Lower leg skin (tissue), 4 donors: ENCODE results near the gene PMEPA1. TPM values are rescaled to one million over a fixed set of nuclear protein-coding genes. Genes with fewer than 3 reads are reported as not detected.

Experiments
- DNase-seq, 2 donors: peaks; one replicate each; pipeline ENCODE4 v3.0.0-alpha.2; 2019; ENCODE audit warnings: low spot score in 2 of 2
- H3K4me3 ChIP-seq: fragments of 200-600 bp; sonication (generic); 2 replicates; pipeline ENCODE4 v1.5.1; 2017; ENCODE audit warnings: mild to moderate bottlenecking, low read depth; ENCODE audit not compliant: poor library complexity, severe bottlenecking
- POLR2A ChIP-seq, 2 donors: fragments of 450-650 bp; IDR thresholded peaks; one replicate each; pipeline ENCODE4 v1.6.1; 2016 to 2017; ENCODE audit warnings: antibody characterized with exemption in 2 of 2, mild to moderate bottlenecking in 1 of 2, moderate library complexity in 1 of 2
- WGBS, 2 donors: methylation state at CpG; one replicate each; pipeline ENCODE4 v1.1.5; 2018; 5-methylcytosine and 5-hydroxymethylcytosine counted together
- intact Hi-C: fragments of 100-400 bp; cut with DNase I; formaldehyde crosslinking; loops from one replicate; pipeline ENCODE4 v1.15.0; 2023; ENCODE audit warnings: low total_unique reads
- total RNA-seq, 4 donors: library from RNA; depleted of rRNA; stranded (reverse); fragments of >200 nt; gene quantifications; one replicate each; pipeline ENCODE4 v1.1.0, GENCODE V29; 2016
- TF ChIP-seq, protein P1 (sequence below), 3 donors: fragments of 450-650 bp; IDR thresholded peaks; one replicate each; pipeline ENCODE4 v1.5.1; 2016; ENCODE audit warnings: antibody characterized with exemption in 3 of 3, mild to moderate bottlenecking in 3 of 3, moderate library complexity in 2 of 3

The PMEPA1 gene, protein sequence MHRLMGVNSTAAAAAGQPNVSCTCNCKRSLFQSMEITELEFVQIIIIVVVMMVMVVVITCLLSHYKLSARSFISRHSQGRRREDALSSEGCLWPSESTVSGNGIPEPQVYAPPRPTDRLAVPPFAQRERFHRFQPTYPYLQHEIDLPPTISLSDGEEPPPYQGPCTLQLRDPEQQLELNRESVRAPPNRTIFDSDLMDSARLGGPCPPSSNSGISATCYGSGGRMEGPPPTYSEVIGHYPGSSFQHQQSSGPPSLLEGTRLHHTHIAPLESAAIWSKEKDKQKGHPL
- total RNA-seq, result 10 to 100 TPM in 3 of 4 donors, 1 to 10 TPM in 1; 4.3 to 22.1 (median 11.8) TPM

DNA sequence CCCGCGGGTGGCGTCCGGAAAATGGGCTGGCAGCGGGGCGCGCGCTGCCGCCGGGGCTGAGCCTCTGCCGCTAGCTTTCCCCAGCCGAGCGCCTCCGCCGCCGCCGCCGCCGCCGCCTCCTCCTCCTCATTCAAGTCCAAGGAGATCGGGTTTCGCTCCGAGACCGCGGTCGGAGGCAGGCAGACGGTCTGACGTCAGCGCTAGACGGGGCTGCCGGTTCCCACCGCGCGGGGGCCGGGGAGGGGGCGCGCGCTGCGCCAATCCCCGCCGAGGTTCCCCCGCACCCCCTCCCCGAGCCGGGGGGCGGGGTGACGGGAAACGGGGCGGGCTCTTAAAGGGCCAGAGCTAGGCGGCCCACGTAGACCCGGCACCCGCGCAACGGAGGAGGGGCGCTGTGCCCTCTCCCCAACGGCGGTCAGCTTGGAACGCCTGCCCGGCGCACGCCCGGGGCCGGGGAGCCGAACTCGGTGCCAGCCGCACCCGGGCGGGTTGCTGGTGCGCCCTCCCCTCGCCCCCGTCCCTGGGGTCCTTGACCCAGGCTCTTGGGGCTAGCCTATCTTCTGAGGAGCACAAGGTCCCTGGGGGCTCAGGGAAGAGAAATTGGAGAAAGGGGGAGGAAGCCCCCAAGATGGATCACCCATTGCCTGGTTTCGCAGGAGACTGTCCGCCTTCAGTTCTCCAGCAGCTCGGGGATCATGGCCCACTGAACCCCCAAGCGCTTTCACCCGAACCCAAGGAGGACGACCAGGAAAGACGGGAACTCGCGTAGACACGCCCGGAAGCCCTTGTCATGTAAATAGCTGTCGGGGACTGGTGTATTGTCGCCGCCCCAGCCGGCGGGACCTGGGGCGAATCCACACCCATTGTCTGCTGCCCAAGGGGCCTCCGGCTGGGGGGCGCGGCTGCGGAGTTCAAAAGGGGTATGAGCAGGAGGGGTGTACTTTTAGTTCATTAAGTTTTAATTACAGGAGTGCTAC is at the start of gene PMEPA1:
Gene PMEPA1, minus strand, starts transcription at position 193 of the 977 bp plus-strand sequence. CDS start 433 bp downstream, outside the sequence.
- DNase-seq, result peak; percentile 90 to 98
- 0 to 1% methylated on average over 38 to 60 of the region's 92 CpGs for WGBS, 2 donors
- intact Hi-C loops, result no loop called here

GRCh38 chr20:57757767-57758166 is 48.0 kb upstream of the PMEPA1 start:
- H3K4me3 ChIP-seq, result no peak overlapping the region
- 26 to 41% methylated on average over 1 of the region's 1 CpG for WGBS, 2 donors
- TF ChIP-seq POLR2A (IDR thresholded peaks at IDR 0.05), result no peak
- intact Hi-C loops, result no loop called here
- DNase-seq, result peak in 1 of 2 donors; percentile 1

More for the DNA sequence above, at the start of gene PMEPA1:
- H3K4me3 ChIP-seq, result peak within 1 kb of the TSS; percentile 31
- TF ChIP-seq, protein P1, sequence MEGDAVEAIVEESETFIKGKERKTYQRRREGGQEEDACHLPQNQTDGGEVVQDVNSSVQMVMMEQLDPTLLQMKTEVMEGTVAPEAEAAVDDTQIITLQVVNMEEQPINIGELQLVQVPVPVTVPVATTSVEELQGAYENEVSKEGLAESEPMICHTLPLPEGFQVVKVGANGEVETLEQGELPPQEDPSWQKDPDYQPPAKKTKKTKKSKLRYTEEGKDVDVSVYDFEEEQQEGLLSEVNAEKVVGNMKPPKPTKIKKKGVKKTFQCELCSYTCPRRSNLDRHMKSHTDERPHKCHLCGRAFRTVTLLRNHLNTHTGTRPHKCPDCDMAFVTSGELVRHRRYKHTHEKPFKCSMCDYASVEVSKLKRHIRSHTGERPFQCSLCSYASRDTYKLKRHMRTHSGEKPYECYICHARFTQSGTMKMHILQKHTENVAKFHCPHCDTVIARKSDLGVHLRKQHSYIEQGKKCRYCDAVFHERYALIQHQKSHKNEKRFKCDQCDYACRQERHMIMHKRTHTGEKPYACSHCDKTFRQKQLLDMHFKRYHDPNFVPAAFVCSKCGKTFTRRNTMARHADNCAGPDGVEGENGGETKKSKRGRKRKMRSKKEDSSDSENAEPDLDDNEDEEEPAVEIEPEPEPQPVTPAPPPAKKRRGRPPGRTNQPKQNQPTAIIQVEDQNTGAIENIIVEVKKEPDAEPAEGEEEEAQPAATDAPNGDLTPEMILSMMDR (IDR thresholded peaks at IDR 0.05), result no peak
- TF ChIP-seq POLR2A (IDR thresholded peaks at IDR 0.05), result no peak

DNA sequence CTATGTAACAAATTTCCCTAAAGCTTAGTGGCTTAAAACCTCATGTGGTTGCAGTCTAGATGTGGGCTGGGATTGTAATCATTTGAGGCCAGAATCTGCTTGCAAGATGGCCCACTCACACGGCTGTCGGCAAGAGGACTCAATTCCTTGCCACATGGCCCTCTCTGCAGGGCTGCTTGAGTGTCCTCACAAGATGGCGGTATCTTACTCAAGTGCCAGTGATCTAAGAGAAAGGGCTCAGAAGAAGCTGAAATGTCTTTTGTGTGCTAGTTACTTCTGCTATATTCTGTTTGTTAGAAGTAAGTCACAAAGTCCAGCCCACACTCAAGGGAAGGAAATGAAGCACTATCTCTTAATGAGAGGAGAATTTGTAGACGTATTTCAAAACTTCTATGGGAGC is 47.1 kb upstream of the PMEPA1 start:
- intact Hi-C loops, result no loop called here
- TF ChIP-seq POLR2A (IDR thresholded peaks at IDR 0.05), result no peak
- H3K4me3 ChIP-seq, result no peak overlapping the region
- DNase-seq, result peak in 1 of 2 donors; percentile 17
- WGBS, 2 donors, result 90 to 91% methylated on average over 4 of the region's 4 CpGs

- no peak for DNase-seq
- intact Hi-C loops, result no loop called here
- 61 to 78% methylated on average over 4 of the region's 4 CpGs for WGBS, 2 donors
- TF ChIP-seq POLR2A (IDR thresholded peaks at IDR 0.05), result no peak
- TF ChIP-seq, protein P1 (IDR thresholded peaks at IDR 0.05), result no peak
- H3K4me3 ChIP-seq, result no peak overlapping the region
Measured at GRCh38 chr20:57756213-57756612, 46.4 kb upstream of the PMEPA1 start.

GRCh38 chr20:57755609-57756008 is 45.8 kb upstream of the PMEPA1 start:
- DNase-seq, result peak in 1 of 2 donors; percentile 5
- WGBS, 2 donors, result 58 to 80% methylated on average over 1 of the region's 1 CpG
- H3K4me3 ChIP-seq, result no peak overlapping the region
- intact Hi-C loops, result no loop called here
- TF ChIP-seq, protein P1 (IDR thresholded peaks at IDR 0.05), result no peak
- no peak for TF ChIP-seq POLR2A (IDR thresholded peaks at IDR 0.05)

- intact Hi-C loops, result no loop called here
- 74 to 76% methylated on average over 3 of the region's 3 CpGs for WGBS, 2 donors
- no peak for TF ChIP-seq POLR2A (IDR thresholded peaks at IDR 0.05)
- TF ChIP-seq, protein P1 (IDR thresholded peaks at IDR 0.05), result no peak
Measured at GRCh38 chr20:57754190-57754589, 44.4 kb upstream of the PMEPA1 start.

More at GRCh38 chr20:57754190-57754589, 44.4 kb upstream of the PMEPA1 start:
- H3K4me3 ChIP-seq, result no peak overlapping the region
- DNase-seq, result no peak
